MV-4-11 (cell line): ENCODE measurements around the gene COMMD7.
A peak's percentile ranks its signal among the peaks of the same experiment; 100 is the strongest.

Experiments used
- DNase-seq: peaks from one replicate; lab custom pipeline; 2025; lab: John Stamatoyannopoulos, UW

COMMD7 gene

DNA sequence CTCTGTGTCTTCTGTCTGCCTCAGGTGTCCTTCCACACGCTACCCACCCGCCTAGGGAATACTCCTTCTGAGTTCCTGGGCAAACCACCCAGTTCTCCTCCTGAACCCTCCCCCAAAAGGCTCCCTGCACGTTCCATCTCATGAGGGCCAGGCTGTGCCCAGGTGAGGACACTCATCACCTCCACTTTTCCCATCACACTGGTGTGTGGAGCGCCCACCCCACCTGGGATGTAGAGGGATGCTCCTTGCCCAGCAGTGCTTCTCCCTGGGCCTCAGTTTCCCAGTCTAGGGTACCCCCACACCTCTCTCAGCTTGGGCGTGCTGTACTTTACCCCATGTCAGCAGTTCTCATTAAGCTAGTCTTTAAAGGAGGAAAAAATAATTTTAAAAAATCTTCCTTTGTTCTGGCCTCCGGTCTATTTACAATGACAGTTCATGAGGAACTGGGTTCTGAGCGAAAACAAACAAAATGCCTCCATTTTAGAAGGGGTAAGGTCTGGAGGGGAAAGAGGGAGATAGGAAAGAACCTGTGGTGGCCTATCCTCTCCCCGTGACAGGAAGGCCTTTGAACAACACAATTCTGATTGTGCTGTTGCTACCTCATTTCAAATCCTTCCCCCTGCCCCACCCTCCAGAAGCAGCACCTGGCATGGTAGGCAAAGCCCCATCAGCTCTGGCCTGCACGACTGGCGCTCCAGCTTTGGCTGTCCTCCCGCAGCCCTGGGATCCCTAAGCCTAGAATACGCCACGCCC lies 67.9 kb downstream of the COMMD7 start:
- DNase-seq, result no peak

DNA sequence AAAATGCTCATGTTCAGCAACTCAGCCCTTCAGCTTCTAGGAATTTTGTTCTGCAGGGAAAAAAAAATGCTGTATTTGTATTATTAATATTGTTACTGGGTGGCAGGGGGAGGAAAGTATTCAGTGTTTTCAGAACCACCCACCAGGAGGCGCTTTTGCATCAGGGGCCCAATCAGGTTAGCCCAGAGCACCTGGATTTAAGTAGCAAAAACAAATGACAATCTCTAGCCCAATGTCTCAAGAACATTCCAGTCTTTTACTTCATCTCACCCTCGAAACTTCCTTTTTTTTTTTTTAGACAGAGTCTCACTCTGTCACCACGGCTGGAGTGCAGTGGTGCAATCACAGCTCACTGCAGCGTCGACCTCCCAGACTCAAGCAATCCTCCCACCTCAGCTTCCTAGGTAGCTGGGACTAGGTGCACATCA lies 68.9 kb downstream of the COMMD7 start:
- DNase-seq, result peak; percentile 90

DNA sequence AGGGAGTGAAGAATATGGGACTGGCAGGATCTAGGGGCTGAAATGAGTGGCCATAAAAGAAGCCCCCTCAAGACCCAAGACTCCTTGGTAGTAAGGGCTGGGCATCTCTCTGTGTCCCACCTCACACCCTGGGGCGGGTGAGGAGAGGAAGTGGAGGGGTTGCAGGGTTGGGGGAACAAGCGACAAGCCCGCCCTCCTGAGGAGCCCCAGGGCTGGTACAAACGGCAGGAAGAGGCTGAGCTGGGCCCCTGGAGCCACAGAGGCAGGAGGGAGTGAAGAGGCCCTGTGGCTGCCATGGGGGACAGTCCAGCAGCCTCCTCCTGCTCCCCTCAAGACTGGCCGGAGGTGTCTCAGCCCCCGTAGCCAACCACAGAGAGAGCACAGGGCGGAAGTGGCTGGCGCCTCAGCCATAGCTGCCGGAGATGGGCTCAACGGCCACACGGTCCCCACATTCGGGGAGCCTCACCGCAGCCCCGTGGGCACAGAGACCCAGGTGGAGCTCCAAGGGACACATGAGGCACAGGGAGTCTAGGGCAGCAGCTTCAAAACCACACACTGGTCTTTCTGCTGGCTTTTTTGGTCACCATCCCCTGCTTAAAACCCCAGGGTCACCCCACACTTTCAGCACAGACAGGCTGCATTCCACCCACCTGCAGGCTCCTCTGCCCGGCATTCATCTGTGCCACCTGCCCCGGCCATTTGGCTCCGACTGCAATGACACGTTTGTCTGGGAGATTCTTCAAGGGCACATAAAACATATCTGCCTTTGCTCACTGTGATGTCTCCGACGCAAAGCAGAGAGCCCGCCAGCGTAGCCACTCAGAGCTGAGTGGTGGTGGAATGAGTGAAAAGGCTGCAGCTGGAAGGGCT lies 70.0 kb downstream of the COMMD7 start:
- peak; percentile 71 for DNase-seq

DNA sequence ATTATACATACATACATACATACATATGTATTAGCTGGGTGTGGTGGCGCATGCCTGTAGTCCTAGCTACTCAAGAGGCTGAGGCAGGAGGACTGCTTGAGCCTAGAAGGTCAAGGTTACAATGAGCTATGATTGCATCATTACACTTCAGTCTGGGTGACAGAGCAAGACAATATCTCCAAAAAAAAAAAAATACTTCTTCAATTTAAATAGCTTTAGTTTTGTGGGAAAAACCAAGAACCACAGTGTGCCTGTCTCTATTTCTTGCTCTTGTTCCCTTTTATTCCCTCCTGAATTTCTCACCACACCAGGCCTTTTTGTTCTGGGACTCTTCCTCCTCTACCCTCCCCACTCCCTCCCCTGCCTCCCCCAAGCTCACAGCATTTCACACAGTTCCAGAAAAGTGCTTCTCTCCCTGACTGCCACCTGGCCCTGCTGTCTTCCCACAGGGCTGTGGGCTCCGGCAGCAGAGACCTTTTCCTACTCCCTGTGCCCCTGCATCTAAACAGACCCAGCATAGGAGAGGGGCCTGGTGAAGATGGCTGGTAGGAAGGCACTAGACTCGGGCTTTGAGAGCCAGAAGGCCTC lies 70.8 kb downstream of the COMMD7 start:
- DNase-seq, result peak; percentile 97

DNA sequence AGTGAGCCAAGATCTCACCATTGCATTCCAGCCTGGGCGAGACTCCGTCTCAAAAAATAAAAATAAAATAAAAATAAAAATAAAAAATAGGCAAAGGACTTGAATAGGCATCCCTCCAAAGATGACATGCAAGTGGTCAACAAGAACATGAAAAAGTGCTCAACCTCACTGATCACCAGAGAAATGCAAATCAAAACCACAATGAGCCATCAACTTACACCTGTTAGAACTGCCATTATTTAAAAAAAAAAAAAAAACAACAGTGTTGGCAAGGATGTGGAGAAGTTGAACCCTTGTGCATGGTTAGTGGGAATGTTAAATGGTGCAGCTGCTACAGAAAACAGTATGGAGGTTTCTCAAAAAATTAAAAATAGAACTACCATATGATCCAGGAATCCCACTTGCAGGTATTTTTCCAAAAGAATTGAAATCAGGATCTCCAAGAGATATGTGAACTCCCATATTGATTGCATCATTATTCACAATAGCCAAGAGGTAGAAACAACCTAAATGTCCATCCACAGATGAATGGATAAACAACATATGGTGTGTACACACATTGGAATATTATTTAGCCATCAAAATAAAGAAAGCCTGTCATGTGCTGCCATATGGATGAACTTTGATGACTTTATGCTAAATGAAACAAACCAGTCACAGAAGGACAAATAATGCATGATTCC lies 72.4 kb downstream of the COMMD7 start:
- DNase-seq, result no peak

DNA sequence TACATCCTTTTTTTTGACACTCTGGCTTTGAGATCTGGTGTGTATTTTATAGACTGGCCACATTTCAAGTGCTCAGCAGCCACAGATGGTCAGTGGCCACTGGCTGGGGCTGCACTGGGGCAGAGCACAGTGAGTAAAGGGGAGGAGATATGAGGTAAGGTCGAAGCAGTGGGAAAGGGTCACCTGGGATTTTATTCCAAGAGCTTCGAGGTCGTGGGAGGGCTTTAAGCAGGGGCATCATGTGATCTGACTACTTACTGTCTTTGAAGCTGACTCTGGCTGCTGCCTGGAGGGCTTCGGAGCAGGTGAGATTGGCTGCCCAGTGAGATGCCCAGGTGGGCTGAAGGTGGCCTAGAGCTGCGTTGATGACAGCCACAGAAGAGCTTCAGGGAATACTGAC lies 76.2 kb downstream of the COMMD7 start:
- no peak for DNase-seq

DNA sequence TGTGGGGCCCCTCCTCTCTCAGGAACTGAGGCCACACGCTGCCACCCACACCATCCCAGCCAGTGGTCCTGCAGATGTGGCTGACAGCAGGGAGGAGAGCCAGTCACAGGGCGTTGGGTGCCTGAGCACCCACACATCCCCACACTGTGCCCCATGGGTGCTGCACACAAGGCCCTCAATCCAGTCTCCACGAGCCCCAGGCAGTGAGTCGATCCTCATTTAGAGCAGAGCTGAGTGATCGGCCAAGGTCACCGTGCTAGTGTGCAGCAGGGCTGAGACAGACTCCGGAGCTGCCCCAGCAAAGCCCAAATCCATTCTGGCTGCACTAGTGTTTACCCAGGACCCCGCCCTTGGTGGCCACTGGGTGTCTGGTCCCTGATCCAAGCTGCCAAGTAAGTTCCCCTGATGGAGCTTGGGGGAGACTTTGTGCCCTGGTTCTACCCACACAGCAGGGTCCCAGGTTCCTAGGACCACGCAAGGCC lies 78.5 kb downstream of the COMMD7 start:
- DNase-seq, result no peak

DNA sequence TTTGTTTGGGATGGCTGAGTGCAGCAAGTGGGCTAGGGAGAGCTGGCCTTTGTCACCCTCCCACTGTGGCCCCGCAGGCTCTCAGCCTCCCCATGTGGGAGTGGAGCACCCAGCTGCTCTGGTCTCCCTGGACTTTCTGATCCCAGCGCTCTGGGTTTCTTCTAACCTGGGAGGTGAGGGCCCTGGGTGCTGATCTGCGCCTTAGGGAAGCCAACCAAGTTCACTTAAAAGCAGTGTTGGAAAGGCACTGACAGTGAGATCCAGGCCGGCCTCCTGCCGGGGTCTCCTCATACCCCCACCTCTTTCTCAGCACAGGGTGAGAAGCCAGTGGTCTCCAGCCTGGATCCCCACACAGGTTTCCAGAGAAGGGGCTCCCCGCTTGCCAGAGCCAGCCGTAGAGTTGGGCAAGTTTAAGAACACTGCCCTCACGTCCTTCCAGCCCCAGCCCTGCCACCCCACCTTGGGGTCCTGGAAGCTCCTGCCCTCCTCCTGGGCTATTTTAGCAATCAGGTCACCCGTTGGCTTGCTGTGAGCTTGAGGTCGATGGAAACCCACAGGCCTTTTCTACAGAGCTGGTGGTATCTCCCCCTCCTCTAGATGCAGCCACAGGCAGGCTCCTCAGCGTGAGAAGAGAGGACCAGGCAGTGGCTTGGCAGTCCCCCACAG lies 79.1 kb downstream of the COMMD7 start:
- no peak for DNase-seq

DNA sequence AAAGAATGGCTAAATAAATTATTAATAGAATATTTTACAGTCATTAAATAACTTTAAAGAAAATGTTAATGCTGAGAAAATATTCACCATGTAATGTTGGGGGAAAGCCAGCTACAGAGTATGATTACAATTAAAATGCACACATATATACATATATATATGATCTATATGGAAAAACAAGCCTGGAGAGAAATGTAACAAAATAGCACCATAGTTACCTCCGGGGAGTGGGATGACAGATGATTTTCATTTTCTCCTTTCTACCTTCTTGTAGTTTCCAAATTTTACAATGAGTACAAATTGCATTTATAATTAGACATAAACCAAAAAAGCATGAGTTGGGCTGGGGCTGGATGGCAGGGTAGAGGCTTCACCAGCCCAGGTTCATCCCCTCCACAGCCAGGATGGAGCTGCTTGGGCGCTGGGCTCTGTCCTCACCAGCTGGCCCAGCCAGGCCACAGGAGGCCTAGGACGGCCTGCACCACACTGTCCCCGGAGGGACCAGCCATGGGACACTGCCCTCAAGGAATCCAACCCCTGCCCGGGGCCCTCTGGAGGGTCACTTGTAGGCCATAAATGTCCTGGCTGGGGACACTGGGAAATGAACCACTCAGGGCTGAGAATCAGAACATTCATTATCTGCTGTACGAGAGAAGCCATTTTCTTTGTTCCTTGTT lies 79.8 kb downstream of the COMMD7 start:
- no peak for DNase-seq

DNA sequence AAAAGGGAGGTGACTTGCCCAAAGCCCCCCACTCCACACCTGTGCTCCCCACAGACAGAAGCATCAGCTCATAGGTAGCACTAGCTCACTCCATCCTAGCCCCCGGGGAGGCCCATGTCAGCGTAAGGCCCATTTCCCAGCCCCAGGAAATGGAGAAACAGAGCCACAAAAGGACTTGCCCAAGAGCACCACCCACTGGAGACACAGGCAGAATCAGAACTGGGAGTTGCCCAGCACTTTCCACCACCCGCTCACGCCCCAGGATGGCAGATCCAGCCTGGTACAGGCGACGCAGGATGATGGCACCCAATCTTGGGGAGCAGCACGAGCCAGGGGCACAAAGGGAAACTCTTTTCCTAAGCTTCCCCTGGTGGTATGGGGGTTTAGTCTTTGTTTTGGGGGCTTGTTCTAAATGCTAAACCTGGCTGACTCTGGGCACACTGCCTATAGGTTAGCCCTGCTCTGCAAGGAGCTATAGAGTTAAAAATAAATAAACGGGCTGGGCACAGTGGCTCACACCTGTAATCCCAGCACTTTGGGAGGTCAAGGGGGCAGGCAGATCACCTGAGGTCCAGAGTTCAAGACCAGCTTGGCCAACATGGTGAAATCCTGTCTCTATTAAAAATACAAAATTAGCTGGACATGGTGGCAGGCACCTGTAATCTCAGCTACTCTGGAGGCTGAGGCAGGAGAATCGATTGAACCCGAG lies 81.3 kb downstream of the COMMD7 start:
- no peak for DNase-seq

DNA sequence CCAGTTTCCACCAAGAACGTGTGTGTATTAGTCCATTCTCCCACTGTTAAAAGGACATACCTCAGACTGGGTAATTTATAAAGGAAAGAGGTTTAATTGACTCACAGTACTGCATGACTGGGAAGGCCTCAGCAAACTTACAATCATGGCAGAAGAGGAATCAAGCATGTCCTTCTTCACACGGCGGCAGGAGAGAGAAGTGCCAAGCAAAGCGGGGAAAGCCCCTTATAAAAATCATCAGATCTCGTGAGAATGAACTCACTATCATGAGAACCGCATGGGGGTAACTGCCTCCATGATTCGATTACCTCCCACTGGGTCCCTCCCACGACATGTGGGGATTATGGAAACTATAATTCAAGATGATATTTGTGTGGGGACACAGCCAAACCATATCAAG lies 82.6 kb downstream of the COMMD7 start:
- no peak for DNase-seq

DNA sequence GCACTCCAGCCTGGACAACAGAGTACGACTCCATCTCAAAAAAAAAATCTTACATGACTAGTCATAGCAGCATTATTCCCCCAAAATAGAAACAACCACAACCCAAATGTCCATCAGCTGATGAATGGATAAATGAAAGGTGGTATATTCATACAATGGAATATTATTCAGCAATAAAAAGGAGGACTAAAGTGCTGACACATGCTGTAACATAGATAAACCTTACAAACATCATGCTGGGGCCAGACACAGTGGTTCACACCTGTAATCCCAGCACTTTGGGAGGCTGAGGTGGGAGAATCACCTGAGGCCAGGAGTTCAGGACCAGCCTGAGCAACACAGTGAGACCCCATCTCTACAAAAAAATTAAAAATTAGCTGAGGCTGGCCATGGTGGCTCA lies 86.4 kb downstream of the COMMD7 start:
- DNase-seq, result no peak

DNA sequence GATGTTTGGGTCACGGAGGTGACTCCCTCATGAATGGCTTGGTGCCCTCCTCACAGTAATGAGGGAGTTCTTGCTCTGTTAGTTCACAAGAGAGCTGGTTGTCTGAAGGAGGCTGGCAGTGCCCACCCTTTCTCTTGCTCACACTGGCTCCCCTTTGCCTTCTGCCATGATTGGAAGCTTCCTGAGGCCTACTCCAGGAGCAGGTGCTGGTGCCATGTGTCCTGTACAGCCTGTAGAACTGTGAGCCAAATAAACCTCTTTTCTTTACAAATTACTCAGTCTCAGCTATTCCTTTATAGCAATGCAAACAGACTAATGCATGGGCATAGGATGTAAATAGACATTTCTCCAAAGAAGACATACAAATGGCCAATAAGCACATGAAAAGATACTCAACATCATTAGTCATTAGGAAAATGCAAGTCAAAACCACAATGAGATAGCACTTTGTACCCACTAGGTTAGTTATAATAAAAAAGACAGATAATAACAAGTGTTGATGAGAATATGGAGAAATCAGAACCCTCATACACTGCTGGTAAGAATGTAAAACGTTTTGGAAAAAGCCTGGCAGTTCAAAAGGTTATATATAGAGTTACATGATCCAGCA lies 87.3 kb downstream of the COMMD7 start:
- DNase-seq, result no peak

DNA sequence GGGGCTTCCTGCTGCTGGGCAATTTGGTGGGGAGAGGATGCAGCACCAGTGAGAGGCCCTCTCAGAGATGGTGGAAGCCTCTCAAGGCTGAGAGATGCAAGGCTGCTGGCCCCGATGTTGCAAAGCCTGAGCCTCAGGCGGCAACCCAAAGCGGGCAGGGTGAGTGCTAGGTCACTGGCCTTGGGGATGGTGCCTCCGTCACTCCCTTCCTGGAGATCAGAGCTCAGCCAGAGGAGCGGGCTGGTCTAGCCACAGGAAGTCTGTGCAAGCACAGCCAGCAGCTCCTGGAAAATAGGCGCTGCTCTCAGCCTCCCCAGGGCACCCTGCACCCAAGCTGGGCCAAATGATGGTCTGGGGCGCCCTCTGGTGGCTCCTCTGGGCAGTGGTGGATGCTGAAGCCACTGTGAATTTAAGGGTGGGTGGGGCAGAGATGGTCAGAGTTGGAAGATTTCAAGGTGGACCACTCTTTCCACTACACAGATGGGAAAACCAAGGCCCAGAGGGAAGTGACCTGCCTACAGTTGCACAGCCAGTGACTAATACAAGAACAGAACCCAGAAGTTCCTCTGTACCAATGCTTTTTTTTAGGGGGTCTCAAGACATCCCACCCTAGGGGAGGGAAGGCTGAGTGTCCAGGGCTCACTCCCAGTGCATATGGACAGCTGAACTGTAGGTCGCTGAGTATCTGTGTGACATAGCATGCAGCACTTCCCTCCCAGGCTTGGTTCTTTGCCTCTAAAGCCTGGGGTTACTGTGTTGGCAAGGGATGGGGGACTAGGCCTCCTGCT lies 90.3 kb downstream of the COMMD7 start:
- DNase-seq, result peak; percentile 98
